DND-41 (cell line): Measurements from ENCODE around the gene GNPAT.

Experiments
- CTCF ChIP-seq: IDR thresholded peaks from 2 replicates; pipeline ENCODE4 v1.5.1; 2012; ENCODE audit warnings: borderline replicate concordance, low read length, moderate library complexity, mild to moderate bottlenecking; ENCODE audit not compliant: poor library complexity, severe bottlenecking; ENCODE audit errors: extremely low read depth
- EZH2 ChIP-seq: IDR thresholded peaks from 3 replicates; pipeline ENCODE4 v1.6.1; 2012; ENCODE audit warnings: borderline replicate concordance, low read depth, mild to moderate bottlenecking, moderate library complexity, low read length, inconsistent platforms; ENCODE audit not compliant: severe bottlenecking

- no peak for TF ChIP-seq CTCF
- no peak for TF ChIP-seq EZH2
Measured at GRCh38 chr1:231196307-231196706, 44.7 kb upstream of the GNPAT start.
